ENCODE measurements around the gene PTPRK. TPM values are rescaled to one million over a fixed set of nuclear protein-coding genes. Genes with fewer than 3 reads are reported as not detected.

The PTPRK gene
- total and polyA plus RNA-seq, 2 donors (not counting 1 experiment from before 2014, with no cell fraction given) = 16.2 to 18.7 TPM

DNA sequence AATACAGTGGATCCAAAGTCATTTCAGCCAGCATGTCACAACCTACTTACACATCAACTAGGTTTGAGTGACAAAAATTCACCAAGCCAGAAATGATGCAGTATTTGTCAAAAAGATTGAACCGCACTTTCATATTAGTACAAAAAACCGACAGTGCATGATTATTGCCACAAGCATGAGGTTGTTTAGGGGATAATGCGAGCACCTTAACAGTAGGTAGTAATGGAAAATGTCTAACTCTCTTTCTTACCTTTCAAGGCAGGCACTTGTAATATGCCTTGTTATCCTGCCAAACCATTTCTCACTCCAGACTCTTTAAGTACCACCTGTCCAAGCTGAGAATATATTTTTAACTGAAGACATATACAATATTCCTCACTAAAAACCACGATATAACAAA lies 349.2 kb downstream of the PTPRK start:
- ATAC-seq (ENCODE audit: low read depth) (no peak), DNase-seq (no peak)
- peaks cover 14% of the 10 kb centered on the region for H4K20me1 ChIP-seq (ENCODE audit: control insufficient read depth, insufficient read depth, low read length, poor library complexity, severe bottlenecking)
- intact Hi-C loops (cut with micrococcal nuclease) = no loop called here
- no peaks in the 10 kb centered on the region for H3K4me1 Mint-ChIP-seq
- H3K9ac ChIP-seq (ENCODE audit: low read length) = no peak overlapping the region
- H3K4me3 Mint-ChIP-seq = no peak overlapping the region
- H3K9me3 Mint-ChIP-seq (ENCODE audit: insufficient read depth) = no peaks in the 10 kb centered on the region
- H3K9me3 ChIP-seq (ENCODE audit: control extremely low read depth in 1 of 3, control insufficient read depth in 2 of 3, insufficient read depth in 1 of 3, low read length in 2 of 3) = no peaks in the 10 kb centered on the region
- no peaks in the 10 kb centered on the region for H3K4me1 ChIP-seq (ENCODE audit: control insufficient read depth in 2 of 2, insufficient read depth in 2 of 2, low read length in 2 of 2)
- CTCF ChIA-PET = no interaction called here
- no CpG with 5 or more reads among the region's 4 CpGs for WGBS (ENCODE audit: insufficient coverage)
- no peak for TF ChIP-seq EZH2 (IDR thresholded peaks at IDR 0.05; ENCODE audit: borderline replicate concordance, insufficient read depth, low read depth, low read length, poor library complexity, severe bottlenecking)
- no peak for TF ChIP-seq CTCF (IDR thresholded peaks at IDR 0.05)
- no peak overlapping the region for H3K27ac ChIP-seq (ENCODE audit: low read length in 2 of 2)
- H3K36me3 ChIP-seq (replicated peaks in 1 of 2; ENCODE audit: control extremely low read depth in 1 of 2, control insufficient read depth in 1 of 2, extremely low read depth in 1 of 2, insufficient read depth in 2 of 2, low read length in 1 of 2) = no peaks in the 10 kb centered on the region
- H3K27ac Mint-ChIP-seq = no peak overlapping the region
- no peaks in the 10 kb centered on the region for H3K27me3 Mint-ChIP-seq
- H2AFZ ChIP-seq (ENCODE audit: insufficient read depth, low read depth, low read length, poor library complexity, severe bottlenecking) = no peak overlapping the region
- no peak overlapping the region for H3K4me2 ChIP-seq (replicated peaks; ENCODE audit: low read depth, low read length, poor library complexity, severe bottlenecking)
- no peaks in the 10 kb centered on the region for H3K27me3 ChIP-seq (replicated peaks in 1 of 4; ENCODE audit: control extremely low read depth in 1 of 4, control insufficient read depth in 3 of 4, insufficient read depth in 4 of 4, low read length in 3 of 4)
- POLR2A ChIA-PET = no interaction called here
- H3K79me2 ChIP-seq (ENCODE audit: control insufficient read depth, insufficient read depth, low read length) = peaks cover 3% of the 10 kb centered on the region
- no peak overlapping the region for H3K4me3 ChIP-seq (ENCODE audit: control extremely low read depth in 1 of 5, extremely low read depth in 1 of 5, insufficient read depth in 1 of 5, low read depth in 2 of 5, low read length in 4 of 5)

DNA sequence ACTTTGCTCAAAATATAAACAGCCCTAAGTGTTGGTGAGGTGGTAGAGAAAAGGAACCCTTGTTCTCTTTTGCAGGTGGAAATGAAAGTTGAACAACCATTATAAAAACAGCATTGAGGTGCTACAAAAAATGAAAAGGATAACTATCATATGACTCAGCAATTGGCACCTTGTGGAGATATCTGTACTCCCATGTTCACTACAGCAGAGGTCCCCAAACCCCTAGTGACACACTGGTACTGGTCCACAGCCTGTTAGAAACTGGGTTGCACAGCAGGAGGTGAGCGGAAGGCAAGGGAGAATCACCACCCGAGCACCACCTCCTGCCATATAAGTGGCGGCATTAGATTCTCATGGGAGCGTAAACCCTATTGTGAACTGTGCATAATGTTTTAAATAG lies 352.2 kb downstream of the PTPRK start:
- H3K27ac Mint-ChIP-seq = no peak overlapping the region
- ChIA-PET CTCF (no interaction called here), POLR2A (no interaction called here)
- TF ChIP-seq EZH2 (IDR thresholded peaks at IDR 0.05; ENCODE audit: borderline replicate concordance, insufficient read depth, low read depth, low read length, poor library complexity, severe bottlenecking) (no peak), CTCF (IDR thresholded peaks at IDR 0.05) (no peak)
- no peak overlapping the region for H3K4me3 Mint-ChIP-seq
- H3K27me3 Mint-ChIP-seq = no peaks in the 10 kb centered on the region
- Histone ChIP-seq H3K27ac (ENCODE audit: low read length in 2 of 2) (no peak overlapping the region), H4K20me1 (ENCODE audit: control insufficient read depth, insufficient read depth, low read length, poor library complexity, severe bottlenecking) (peaks cover 6% of the 10 kb centered on the region), H3K79me2 (ENCODE audit: control insufficient read depth, insufficient read depth, low read length) (peaks cover 3% of the 10 kb centered on the region), H3K9me3 (ENCODE audit: control extremely low read depth in 1 of 3, control insufficient read depth in 2 of 3, insufficient read depth in 1 of 3, low read length in 2 of 3) (no peaks in the 10 kb centered on the region), H3K4me1 (ENCODE audit: control insufficient read depth in 2 of 2, insufficient read depth in 2 of 2, low read length in 2 of 2) (no peaks in the 10 kb centered on the region), H2AFZ (ENCODE audit: insufficient read depth, low read depth, low read length, poor library complexity, severe bottlenecking) (no peak overlapping the region), H3K36me3 (replicated peaks in 1 of 2; ENCODE audit: control extremely low read depth in 1 of 2, control insufficient read depth in 1 of 2, extremely low read depth in 1 of 2, insufficient read depth in 2 of 2, low read length in 1 of 2) (no peaks in the 10 kb centered on the region), H3K9ac (ENCODE audit: low read length) (no peak overlapping the region), H3K27me3 (replicated peaks in 1 of 4; ENCODE audit: control extremely low read depth in 1 of 4, control insufficient read depth in 3 of 4, insufficient read depth in 4 of 4, low read length in 3 of 4) (no peaks in the 10 kb centered on the region), H3K4me3 (ENCODE audit: control extremely low read depth in 1 of 5, extremely low read depth in 1 of 5, insufficient read depth in 1 of 5, low read depth in 2 of 5, low read length in 4 of 5) (no peak overlapping the region), H3K4me2 (replicated peaks; ENCODE audit: low read depth, low read length, poor library complexity, severe bottlenecking) (no peak overlapping the region)
- H3K9me3 Mint-ChIP-seq (ENCODE audit: insufficient read depth) = no peaks in the 10 kb centered on the region
- no peaks in the 10 kb centered on the region for H3K4me1 Mint-ChIP-seq
- 100% methylated on average over 3 of the region's 4 CpGs for WGBS (ENCODE audit: insufficient coverage)
- intact Hi-C loops (cut with micrococcal nuclease) = no loop called here
- ATAC-seq (ENCODE audit: low read depth) = no peak
- no peak for DNase-seq
